OCI-LY7 (cell line): ENCODE data around the gene RPS15. TPM values are rescaled to one million over a fixed set of nuclear protein-coding genes. Genes with fewer than 3 reads are reported as not detected.

Source experiments
- BruUV-seq: library from RNA; stranded (reverse); fragments of 400-500 nt; replicated peaks from 2 replicates; lab custom pipeline; 2021; lab: Mats Ljungman, UMichigan
- CTCF ChIA-PET: fragments of 300-600 bp; sonication (Branson Sonifier 250); formaldehyde crosslinking; loops from one replicate; lab custom pipeline; 2022; ENCODE audit warnings: antibody characterized with exemption; ENCODE audit not compliant: unreplicated experiment; lab: Charles Lee
- POLR2A ChIA-PET: fragments of 300-600 bp; sonication (Branson Sonifier 250); formaldehyde crosslinking; loops from one replicate; lab custom pipeline; 2022; ENCODE audit warnings: antibody characterized with exemption; lab: Charles Lee
- DNase-seq: peaks from one replicate; pipeline ENCODE4 v3.0.0-alpha.2; 2015; ENCODE audit warnings: low spot score
- H2AFZ ChIP-seq: fragments of 200-600 bp; sonication (generic), shearing (Covaris generic); 2 replicates; pipeline ENCODE4 v1.6.1; 2014; ENCODE audit warnings: mild to moderate bottlenecking, antibody characterized with exemption, low read length, moderate library complexity
- H3K27ac ChIP-seq: fragments of 200-600 bp; sonication (generic); 2 replicates; pipeline ENCODE4 v1.5.1; 2014; ENCODE audit warnings: mixed run types, low read depth, mild to moderate bottlenecking, moderate library complexity, low read length, inconsistent platforms; ENCODE audit not compliant: poor library complexity, severe bottlenecking
- H3K36me3 ChIP-seq: fragments of 200-600 bp; sonication (generic); 2 replicates; pipeline ENCODE4 v1.6.1; 2014; ENCODE audit warnings: mild to moderate bottlenecking, antibody characterized with exemption, low read length, moderate library complexity, mixed read lengths; ENCODE audit not compliant: insufficient read depth
- H3K4me1 ChIP-seq: fragments of 200-600 bp; sonication (generic); 2 replicates; pipeline ENCODE4 v1.5.1; 2014; ENCODE audit warnings: mild to moderate bottlenecking, low read length; ENCODE audit not compliant: insufficient read depth, poor library complexity, severe bottlenecking
- H3K4me2 ChIP-seq: fragments of 200-600 bp; sonication (generic); 2 replicates; pipeline ENCODE4 v1.6.1; 2014; ENCODE audit warnings: mild to moderate bottlenecking, low read length
- H3K4me3 ChIP-seq: fragments of 200-600 bp; sonication (generic); 2 replicates; pipeline ENCODE4 v1.5.1; 2014; ENCODE audit warnings: mild to moderate bottlenecking, low read depth, low read length; ENCODE audit not compliant: poor library complexity, severe bottlenecking
- H3K79me2 ChIP-seq: fragments of 200-600 bp; sonication (generic); 2 replicates; pipeline ENCODE4 v1.6.1; 2016; ENCODE audit warnings: low read depth, mild to moderate bottlenecking, low read length, moderate library complexity, mixed read lengths; ENCODE audit not compliant: insufficient read depth
- H3K9me2 ChIP-seq: fragments of 200-600 bp; sonication (generic); 2 replicates; pipeline ENCODE4 v1.6.1; 2016; ENCODE audit warnings: mild to moderate bottlenecking, low read length, mixed read lengths; ENCODE audit not compliant: insufficient read depth
- H3K9me3 ChIP-seq: fragments of 200-600 bp; sonication (generic); 2 replicates; pipeline ENCODE4 v1.6.1; 2014; ENCODE audit warnings: mild to moderate bottlenecking, mixed run types, low read length, mixed read lengths
- H4K20me1 ChIP-seq: fragments of 200-600 bp; sonication (generic); 2 replicates; pipeline ENCODE4 v1.6.1; 2014; ENCODE audit warnings: mild to moderate bottlenecking, antibody characterized with exemption, low read length, moderate library complexity, mixed read lengths; ENCODE audit not compliant: insufficient read depth
- CTCF ChIP-seq: fragments of 200-600 bp; sonication (generic); conservative IDR thresholded peaks from 2 replicates; pipeline ENCODE4 v1.5.1; 2014; ENCODE audit warnings: mild to moderate bottlenecking, antibody characterized with exemption, low read length, moderate library complexity, mixed read lengths
- EZH2phosphoT487 ChIP-seq: fragments of 200-600 bp; sonication (generic); IDR thresholded peaks from 2 replicates; pipeline ENCODE4 v1.6.1; 2018; ENCODE audit warnings: low read depth, borderline replicate concordance, mild to moderate bottlenecking, mixed run types, antibody characterized with exemption, low read length, moderate library complexity, mixed read lengths
- intact Hi-C: fragments of 100-400 bp; cut with micrococcal nuclease; formaldehyde crosslinking; loops from one replicate; pipeline ENCODE4 v1.10.0; 2022; ENCODE audit not compliant: unreplicated experiment
- total RNA-seq, 2 experiments: library from RNA; depleted of rRNA in 1 of 2; stranded (reverse); fragments of >200 nt in 1 of 2; shearing (Covaris generic) in 1 of 2; gene quantifications; 2 replicates each; pipeline ENCODE4 v1.2.3, GENCODE V29; 2014 to 2022

Gene RPS15
- total RNA-seq, 2 experiments from 2014 or later: 1,860 to 2,068 TPM

GRCh38 chr19:1416014-1416841 lies 22.0 kb upstream of the RPS15 start:
- Histone ChIP-seq H2AFZ (no peak overlapping the region), H3K9me2 (no peaks in the 10 kb centered on the region), H3K4me3 (no peak overlapping the region), H3K79me2 (peaks cover 71% of the 10 kb centered on the region), H3K4me1 (no peaks in the 10 kb centered on the region), H3K36me3 (peaks cover 95% of the 10 kb centered on the region), H4K20me1 (peaks cover 12% of the 10 kb centered on the region), H3K9me3 (no peaks in the 10 kb centered on the region), H3K27ac (no peak overlapping the region), H3K4me2 (no peak overlapping the region)
- TF ChIP-seq EZH2phosphoT487: no peak
- no peak for TF ChIP-seq CTCF
- POLR2A ChIA-PET: no interaction called here
- intact Hi-C loops: no loop called here
- no TSS peak for BruUV-seq
- DNase-seq: no peak
- CTCF ChIA-PET: no interaction called here

GRCh38 chr19:1417145-1417544 lies 21.1 kb upstream of the RPS15 start:
- TF ChIP-seq EZH2phosphoT487: no peak
- TF ChIP-seq CTCF: no peak
- intact Hi-C loops: no loop called here
- ChIA-PET POLR2A (no interaction called here), CTCF (no interaction called here)
- Histone ChIP-seq H3K36me3 (peaks cover 95% of the 10 kb centered on the region), H3K4me3 (no peak overlapping the region), H3K4me1 (no peaks in the 10 kb centered on the region), H4K20me1 (peaks cover 7% of the 10 kb centered on the region; the same call in 1 of the 2 replicates), H3K27ac (no peak overlapping the region), H3K9me3 (no peaks in the 10 kb centered on the region), H3K4me2 (no peak overlapping the region), H3K9me2 (no peaks in the 10 kb centered on the region), H3K79me2 (peaks cover 62% of the 10 kb centered on the region), H2AFZ (no peak overlapping the region)
- no TSS peak for BruUV-seq
- no peak for DNase-seq
